Mesenchymal stem cell (in vitro differentiated cells and primary cell): ENCODE data around the gene P3R3URF.

Source experiments
- DNase-seq: peaks from one replicate; pipeline ENCODE4 v3.0.0-alpha.2; 2013
- H2AFZ ChIP-seq: one replicate; pipeline ENCODE4 v1.6.1; 2013; ENCODE audit warnings: low read depth, mild to moderate bottlenecking, control low read depth, inconsistent platforms, low read length, moderate library complexity
- H2AK5ac ChIP-seq: 2 replicates; pipeline ENCODE4 v1.6.1; 2013; ENCODE audit warnings: low read length, moderate library complexity, mild to moderate bottlenecking, inconsistent platforms; ENCODE audit not compliant: severe bottlenecking
- H2BK120ac ChIP-seq: one replicate; pipeline ENCODE4 v1.6.1; 2013; ENCODE audit warnings: low read depth, mild to moderate bottlenecking, inconsistent platforms, low read length, moderate library complexity
- H2BK12ac ChIP-seq, 2 experiments: one replicate each; pipeline ENCODE4 v1.6.1; 2013; ENCODE audit warnings: inconsistent platforms in 2 of 2, low read length in 2 of 2, mild to moderate bottlenecking in 2 of 2, moderate library complexity in 2 of 2, control low read depth in 1 of 2
- H2BK15ac ChIP-seq: one replicate; pipeline ENCODE4 v1.6.1; 2013; ENCODE audit warnings: mild to moderate bottlenecking, low read depth, inconsistent platforms; ENCODE audit not compliant: poor library complexity, severe bottlenecking
- H2BK5ac ChIP-seq: 2 replicates; pipeline ENCODE4 v1.6.1; 2013; ENCODE audit warnings: low read depth, mild to moderate bottlenecking, low read length, control low read depth, inconsistent platforms; ENCODE audit not compliant: poor library complexity, severe bottlenecking
- H3K14ac ChIP-seq, 2 experiments: one replicate each; pipeline ENCODE4 v1.6.1; 2013; ENCODE audit warnings: inconsistent platforms in 2 of 2, low read length in 2 of 2, control low read depth in 1 of 2, mild to moderate bottlenecking in 1 of 2, moderate library complexity in 1 of 2
- H3K18ac ChIP-seq, 2 experiments: one replicate each; pipeline ENCODE4 v1.6.1; 2013; ENCODE audit warnings: inconsistent platforms in 2 of 2, low read length in 2 of 2, control low read depth in 1 of 2, low read depth in 1 of 2, mild to moderate bottlenecking in 1 of 2
- H3K23ac ChIP-seq, 2 experiments: one replicate each; pipeline ENCODE4 v1.6.1; 2013; ENCODE audit warnings: inconsistent platforms in 2 of 2, low read length in 2 of 2, mild to moderate bottlenecking in 2 of 2, moderate library complexity in 2 of 2, control low read depth in 1 of 2
- H3K27ac ChIP-seq: 2 replicates; pipeline ENCODE4 v1.5.1; 2013; ENCODE audit warnings: mild to moderate bottlenecking, moderate library complexity, low read length, control low read depth, inconsistent platforms; ENCODE audit not compliant: poor library complexity, severe bottlenecking
- H3K27me3 ChIP-seq, 2 experiments: 2 replicates each; pipeline versions ENCODE4 v1.6.1 to v1.7.0; 2013; ENCODE audit warnings: low read length in 2 of 2, mild to moderate bottlenecking in 2 of 2, moderate library complexity in 2 of 2, control low read depth in 1 of 2, inconsistent platforms in 1 of 2; ENCODE audit not compliant: control insufficient read depth in 1 of 2, insufficient read depth in 1 of 2
- H3K36me3 ChIP-seq, 2 experiments: 2 replicates each; pipeline versions ENCODE4 v1.6.1 to v1.7.0; 2013; ENCODE audit warnings: low read length in 2 of 2, control low read depth in 1 of 2, inconsistent platforms in 1 of 2, low read depth in 1 of 2, mild to moderate bottlenecking in 1 of 2; ENCODE audit not compliant: insufficient read depth in 2 of 2, control insufficient read depth in 1 of 2
- H3K4ac ChIP-seq, 2 experiments: one replicate each; pipeline ENCODE4 v1.6.1; 2013; ENCODE audit warnings: inconsistent platforms in 2 of 2, low read length in 2 of 2, mild to moderate bottlenecking in 2 of 2, moderate library complexity in 2 of 2, control low read depth in 1 of 2, low read depth in 1 of 2
- H3K4me1 ChIP-seq: 2 replicates; pipeline ENCODE4 v1.6.1; 2013; ENCODE audit warnings: low read depth, low read length, control low read depth; ENCODE audit not compliant: control insufficient read depth, insufficient read depth
- H3K4me2 ChIP-seq: 2 replicates; pipeline ENCODE4 v1.6.1; 2013; ENCODE audit warnings: low read length, mild to moderate bottlenecking, inconsistent platforms; ENCODE audit not compliant: poor library complexity, severe bottlenecking
- H3K4me3 ChIP-seq, 2 experiments: 2 replicates each; pipeline versions ENCODE4 v1.5.1 to v1.7.0; 2013; ENCODE audit warnings: low read length in 2 of 2, mild to moderate bottlenecking in 2 of 2, control low read depth in 1 of 2, low read depth in 1 of 2; ENCODE audit not compliant: insufficient read depth in 1 of 2
- H3K79me1 ChIP-seq: replicated peaks from 2 replicates; pipeline ENCODE4 v1.6.1; 2013; ENCODE audit warnings: mild to moderate bottlenecking, control low read depth, low read length, inconsistent platforms; ENCODE audit not compliant: poor library complexity, severe bottlenecking
- H3K9ac ChIP-seq: 2 replicates; pipeline ENCODE4 v1.7.0; 2013; ENCODE audit warnings: mild to moderate bottlenecking, low read length, moderate library complexity
- H3K9me3 ChIP-seq: 2 replicates; pipeline ENCODE4 v1.7.0; 2013; ENCODE audit warnings: mild to moderate bottlenecking, low read length; ENCODE audit not compliant: control insufficient read depth
- H4K8ac ChIP-seq: one replicate; pipeline ENCODE4 v1.6.1; 2013; ENCODE audit warnings: inconsistent platforms, mild to moderate bottlenecking, low read length, moderate library complexity
- H4K91ac ChIP-seq: one replicate; pipeline ENCODE4 v1.6.1; 2013; ENCODE audit warnings: mild to moderate bottlenecking, low read length, inconsistent platforms
- WGBS: methylation state at CpG from one replicate; pipeline ENCODE4 v1.1.7; 2013; ENCODE audit warnings: mixed read lengths; 5-methylcytosine and 5-hydroxymethylcytosine counted together

The P3R3URF gene

DNA sequence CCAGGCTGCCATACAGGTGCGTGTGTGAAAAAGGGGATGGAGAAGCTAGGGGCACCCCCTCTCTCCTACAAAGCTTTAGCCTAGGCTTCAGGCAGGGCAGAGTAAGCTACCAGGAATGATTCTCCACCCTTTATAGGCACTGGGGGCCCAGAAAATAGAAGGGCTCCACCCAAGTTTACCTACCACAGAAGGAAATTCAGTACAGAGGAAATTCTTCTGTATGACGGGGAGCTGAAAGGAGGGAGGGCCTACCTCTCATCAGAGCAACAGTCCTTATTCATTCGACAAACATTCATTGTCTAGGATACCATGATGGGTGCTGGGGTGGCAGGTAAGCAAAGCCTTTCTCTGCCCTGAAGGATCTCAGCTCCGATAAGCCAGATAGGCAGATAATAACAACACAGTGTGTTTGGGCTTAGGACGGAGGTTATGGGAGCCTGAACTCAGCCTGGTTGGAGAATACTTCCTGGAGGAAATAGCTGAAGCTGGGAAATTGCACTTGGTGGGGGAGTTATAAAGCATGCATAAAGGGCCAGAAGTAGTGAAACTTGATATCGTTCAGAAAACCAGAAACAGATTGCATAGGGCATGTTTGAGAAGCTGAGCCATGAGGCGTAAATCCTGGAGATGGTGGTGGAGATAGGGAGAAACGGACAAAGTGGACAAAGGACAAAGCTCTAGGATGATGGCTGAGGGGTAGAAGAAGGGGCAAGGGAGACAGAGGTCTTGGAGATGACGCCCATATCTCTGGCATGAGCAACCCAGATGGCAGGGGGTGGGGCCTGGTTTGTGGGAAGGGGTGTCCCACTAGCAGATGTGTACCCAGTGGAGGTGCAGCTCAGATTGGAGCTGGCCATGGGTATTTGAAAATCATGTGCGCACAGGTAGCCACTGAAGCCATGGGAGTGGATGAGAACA is 5.3 kb upstream of the P3R3URF start:
- Histone ChIP-seq H3K9ac (peak overlapping the region; percentile 12), H3K9me3 (no peaks in the 10 kb centered on the region), H3K27ac (peak overlapping the region; percentile 41), H3K4me1 (peaks cover 39% of the 10 kb centered on the region), H4K91ac (no peak overlapping the region), H2BK120ac (no peak overlapping the region), H2BK12ac (peak overlapping the region in 1 of 2 experiments; percentile 56), H3K14ac (no peak overlapping the region), H3K23ac (no peak overlapping the region), H4K8ac (no peak overlapping the region), H2BK5ac (no peak overlapping the region), H3K18ac (peak overlapping the region in 1 of 2 experiments; percentile 38), H3K4ac (no peak overlapping the region), H3K79me1 (no peaks in the 10 kb centered on the region), H3K27me3 (no peaks in the 10 kb centered on the region), H3K4me2 (no peak overlapping the region), H3K4me3 (no peak overlapping the region), H2AFZ (no peak overlapping the region), H2AK5ac (peak overlapping the region; percentile 36), H3K36me3 (no peaks in the 10 kb centered on the region), H2BK15ac (no peak overlapping the region)
- no peak for DNase-seq
- 79% methylated on average over 8 of the region's 10 CpGs for WGBS

DNA sequence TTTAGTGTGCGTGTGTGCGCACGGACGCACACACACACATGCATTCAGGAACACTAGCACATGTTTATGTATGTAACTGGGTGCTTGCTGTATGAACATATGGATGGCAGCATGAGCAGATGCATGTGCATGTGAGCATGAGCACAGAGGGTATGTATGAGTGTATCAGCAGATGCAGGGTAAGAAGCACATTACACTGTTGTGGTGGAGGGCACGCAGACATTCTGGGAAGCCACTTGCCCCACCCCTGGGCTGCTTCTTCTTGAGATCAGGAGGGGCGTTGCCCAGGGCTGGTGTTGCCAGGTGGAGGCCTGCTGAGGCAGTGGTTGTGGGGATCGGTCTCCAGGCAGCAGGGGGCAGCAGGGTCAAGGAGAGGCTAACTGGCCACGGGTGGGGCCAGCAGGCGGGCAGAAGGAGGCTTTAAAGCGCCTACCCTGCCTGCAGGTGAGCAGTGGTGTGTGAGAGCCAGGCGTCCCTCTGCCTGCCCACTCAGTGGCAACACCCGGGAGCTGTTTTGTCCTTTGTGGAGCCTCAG is 3.9 kb upstream of the P3R3URF start:
- no peak overlapping the region for H3K4me3 ChIP-seq

DNA sequence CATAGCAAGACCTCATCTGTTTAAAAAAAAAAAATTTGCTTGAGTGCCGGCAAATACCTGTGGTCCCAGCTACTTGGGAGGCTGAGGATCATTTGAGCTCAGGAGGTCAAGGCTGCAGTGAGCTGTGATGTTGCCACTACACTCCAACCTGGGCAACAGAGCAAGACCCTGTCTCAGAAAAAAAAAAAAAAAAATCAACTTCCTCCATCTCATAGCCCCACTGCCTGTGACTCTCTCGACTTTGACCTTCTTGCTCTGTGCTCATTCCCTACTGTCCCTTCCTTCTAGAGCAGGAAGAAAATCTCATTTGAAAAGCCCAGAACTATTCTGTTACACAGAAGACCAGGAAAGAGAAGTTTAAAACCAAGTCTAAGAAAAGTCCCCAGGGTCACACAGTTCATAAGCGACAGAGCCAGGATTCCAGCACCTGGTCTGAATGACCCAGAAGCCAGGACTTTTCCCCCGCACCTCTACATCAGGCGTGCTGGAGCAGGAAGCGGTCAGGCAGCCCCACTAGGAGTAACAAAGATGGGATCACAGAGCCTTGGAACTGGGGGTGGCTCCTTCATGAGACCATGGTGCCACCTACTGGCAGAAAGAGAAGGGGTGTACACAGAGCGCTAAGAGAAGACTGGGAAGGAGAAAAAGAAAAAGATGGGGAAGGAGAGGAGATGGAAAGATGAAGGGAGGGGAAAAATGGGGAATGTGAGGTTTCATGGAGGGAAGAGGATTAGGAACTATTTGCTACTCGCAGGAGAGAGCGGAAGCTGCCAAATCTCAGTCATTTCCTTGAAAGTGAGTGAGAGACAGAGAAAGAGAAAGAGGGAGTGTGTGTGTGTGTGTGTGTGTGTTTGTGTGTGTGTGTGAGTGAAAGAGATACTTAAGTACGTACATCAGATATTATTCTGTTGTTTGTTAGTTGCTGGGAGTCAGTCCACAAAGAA is 3.1 kb upstream of the P3R3URF start:
- H3K9ac ChIP-seq: peak overlapping the region; percentile 66
- H3K36me3 ChIP-seq: no peaks in the 10 kb centered on the region
- H2AK5ac ChIP-seq: no peak overlapping the region
- H4K8ac ChIP-seq: no peak overlapping the region
- H4K91ac ChIP-seq: no peak overlapping the region
- no peaks in the 10 kb centered on the region for H3K79me1 ChIP-seq
- no peak overlapping the region for H3K4me2 ChIP-seq
- 14% methylated on average over 9 of the region's 10 CpGs for WGBS
- H3K4me1 ChIP-seq: peaks cover 34% of the 10 kb centered on the region
- no peak overlapping the region for H3K4ac ChIP-seq
- H2BK12ac ChIP-seq: no peak overlapping the region
- H2BK15ac ChIP-seq: no peak overlapping the region
- no peak overlapping the region for H3K18ac ChIP-seq
- H2BK5ac ChIP-seq: no peak overlapping the region
- H3K23ac ChIP-seq: no peak overlapping the region
- no peak overlapping the region for H2AFZ ChIP-seq
- DNase-seq: peak; percentile 89
- no peak overlapping the region for H3K27ac ChIP-seq
- H3K14ac ChIP-seq: no peak overlapping the region
- H2BK120ac ChIP-seq: no peak overlapping the region
- no peaks in the 10 kb centered on the region for H3K27me3 ChIP-seq
- no peak overlapping the region for H3K4me3 ChIP-seq
- H3K9me3 ChIP-seq: no peaks in the 10 kb centered on the region

More for the DNA sequence above, 3.9 kb upstream of the P3R3URF start:
- Histone ChIP-seq H3K79me1 (no peaks in the 10 kb centered on the region), H2BK120ac (no peak overlapping the region), H2BK5ac (no peak overlapping the region), H3K36me3 (no peaks in the 10 kb centered on the region), H3K9ac (no peak overlapping the region), H2BK12ac (peak overlapping the region in 1 of 2 experiments; percentile 15), H2AK5ac (peak overlapping the region; percentile 26), H4K8ac (no peak overlapping the region), H3K23ac (no peak overlapping the region), H3K4me2 (no peak overlapping the region), H3K9me3 (no peaks in the 10 kb centered on the region), H3K14ac (no peak overlapping the region), H3K4me1 (peaks cover 31% of the 10 kb centered on the region), H3K4ac (no peak overlapping the region), H2AFZ (peak overlapping the region; percentile 7), H3K18ac (no peak overlapping the region), H2BK15ac (no peak overlapping the region), H4K91ac (peak overlapping the region; percentile 43), H3K27ac (no peak overlapping the region), H3K27me3 (no peaks in the 10 kb centered on the region)
- 69% methylated on average over 12 of the region's 12 CpGs for WGBS
- DNase-seq: no peak
